Cardiac fibroblast (primary cell): Measurements from ENCODE around the gene NEDD4L.
A peak's percentile ranks its signal among the peaks of the same experiment; 100 is the strongest.

Source experiments
- DNase-seq, 2 donors: peaks; one replicate each; pipeline versions ENCODE4 v3.0.0 to v3.0.0-alpha.2; 2010; ENCODE audit warnings: low read depth in 2 of 2
- H3K4me3 ChIP-seq, 2 donors: replicated peaks in 1 of 2; 1 replicate in 1 of 2; 2 replicates in 1 of 2; pipeline ENCODE4 v1.5.1; 2011; ENCODE audit warnings: low read depth in 2 of 2, low read length in 2 of 2, mild to moderate bottlenecking in 2 of 2, moderate library complexity in 1 of 2
- TF ChIP-seq, protein P1 (sequence below): IDR thresholded peaks from one replicate; pipeline ENCODE4 v1.5.1; 2011; ENCODE audit warnings: low read depth, mild to moderate bottlenecking, low read length, inconsistent platforms

Gene NEDD4L

GRCh38 chr18:58135183-58135641 is 91.2 kb downstream of the NEDD4L start:
- peak; percentile 39 to 42 for DNase-seq

GRCh38 chr18:58135701-58136331 is 91.8 kb downstream of the NEDD4L start:
- DNase-seq: peak; percentile 67 to 81
- TF ChIP-seq, protein P1, sequence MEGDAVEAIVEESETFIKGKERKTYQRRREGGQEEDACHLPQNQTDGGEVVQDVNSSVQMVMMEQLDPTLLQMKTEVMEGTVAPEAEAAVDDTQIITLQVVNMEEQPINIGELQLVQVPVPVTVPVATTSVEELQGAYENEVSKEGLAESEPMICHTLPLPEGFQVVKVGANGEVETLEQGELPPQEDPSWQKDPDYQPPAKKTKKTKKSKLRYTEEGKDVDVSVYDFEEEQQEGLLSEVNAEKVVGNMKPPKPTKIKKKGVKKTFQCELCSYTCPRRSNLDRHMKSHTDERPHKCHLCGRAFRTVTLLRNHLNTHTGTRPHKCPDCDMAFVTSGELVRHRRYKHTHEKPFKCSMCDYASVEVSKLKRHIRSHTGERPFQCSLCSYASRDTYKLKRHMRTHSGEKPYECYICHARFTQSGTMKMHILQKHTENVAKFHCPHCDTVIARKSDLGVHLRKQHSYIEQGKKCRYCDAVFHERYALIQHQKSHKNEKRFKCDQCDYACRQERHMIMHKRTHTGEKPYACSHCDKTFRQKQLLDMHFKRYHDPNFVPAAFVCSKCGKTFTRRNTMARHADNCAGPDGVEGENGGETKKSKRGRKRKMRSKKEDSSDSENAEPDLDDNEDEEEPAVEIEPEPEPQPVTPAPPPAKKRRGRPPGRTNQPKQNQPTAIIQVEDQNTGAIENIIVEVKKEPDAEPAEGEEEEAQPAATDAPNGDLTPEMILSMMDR: peak; percentile 96
- H3K4me3 ChIP-seq: no peak overlapping the region

More at GRCh38 chr18:58135183-58135641, 91.2 kb downstream of the NEDD4L start:
- TF ChIP-seq, protein P1: no peak
- H3K4me3 ChIP-seq: no peak overlapping the region

DNA sequence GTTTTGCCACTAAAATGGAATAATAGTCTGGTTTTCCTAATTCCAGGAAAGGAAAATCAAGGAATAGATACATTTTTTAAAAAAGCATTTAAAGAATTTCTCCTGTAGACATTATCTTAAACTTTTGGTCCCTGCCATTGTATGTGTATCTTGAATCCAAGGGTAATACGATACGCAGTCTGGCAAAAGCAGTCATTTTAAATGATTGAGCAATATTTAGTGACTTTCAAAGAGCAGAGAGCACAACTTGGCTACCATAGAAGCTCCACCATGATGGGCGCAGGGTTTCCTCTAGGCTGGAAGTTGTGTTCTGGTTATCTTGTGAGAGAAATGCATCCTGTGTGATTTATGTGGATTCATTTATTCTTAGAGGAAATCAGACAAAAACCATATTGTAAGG is 92.9 kb downstream of the NEDD4L start:
- H3K4me3 ChIP-seq: no peak overlapping the region
- peak in 1 of 2 donors; percentile 12 for DNase-seq
- TF ChIP-seq, protein P1: no peak

DNA sequence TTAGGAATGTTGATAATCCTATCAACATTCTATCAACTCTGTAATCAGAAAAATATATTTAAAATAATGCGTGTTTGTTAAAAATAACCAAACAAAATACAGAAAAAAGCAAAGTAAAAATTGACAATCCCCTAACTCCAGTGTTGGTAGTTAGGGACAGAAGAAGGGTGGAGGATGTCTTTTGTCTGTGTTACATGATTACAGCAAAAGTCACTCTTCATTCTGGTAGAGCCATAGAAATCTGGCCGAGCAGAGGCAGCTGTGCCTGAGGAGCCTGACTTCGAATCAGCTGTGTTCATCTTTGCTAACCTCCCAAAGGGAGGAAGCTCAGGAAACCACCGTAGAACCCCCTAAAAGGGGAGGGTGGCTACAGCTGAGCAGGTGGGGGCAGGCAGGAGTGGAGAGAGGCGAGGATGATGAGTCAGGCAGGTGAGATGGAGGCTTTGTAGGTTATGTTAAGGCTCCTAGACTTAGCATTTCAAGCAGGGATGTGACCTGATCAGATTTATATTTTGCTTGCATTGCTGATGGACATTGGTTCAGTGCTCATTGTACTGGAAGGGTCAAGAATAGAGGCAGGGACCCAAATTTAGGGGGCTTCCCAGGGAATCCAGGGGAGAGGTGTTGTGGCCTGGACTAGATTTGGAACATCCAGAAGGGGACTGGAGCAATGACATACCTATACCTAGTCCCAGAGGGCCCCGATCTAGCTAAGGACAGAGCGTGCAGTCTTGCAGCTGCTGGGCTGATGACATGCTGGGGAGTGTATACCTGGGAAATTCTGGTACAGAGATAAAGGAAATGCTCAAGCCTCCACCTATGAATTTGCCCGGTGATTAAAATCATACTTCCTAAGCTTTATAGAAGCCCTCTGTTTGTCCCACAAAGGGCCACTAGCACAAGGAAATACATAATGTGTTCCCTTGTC is 95.7 kb downstream of the NEDD4L start:
- no peak for DNase-seq
- no peak overlapping the region for H3K4me3 ChIP-seq
- TF ChIP-seq, protein P1: no peak

- DNase-seq: no peak
- TF ChIP-seq, protein P1: no peak
- H3K4me3 ChIP-seq: no peak overlapping the region
Measured at GRCh38 chr18:58140387-58141325, 96.6 kb downstream of the NEDD4L start.

- peak; percentile 44 to 77 for DNase-seq
- H3K4me3 ChIP-seq: no peak overlapping the region
- TF ChIP-seq, protein P1: no peak
Measured at GRCh38 chr18:58143386-58143785, 99.4 kb downstream of the NEDD4L start.
